ENCODE results near the gene RXRA.

DNA sequence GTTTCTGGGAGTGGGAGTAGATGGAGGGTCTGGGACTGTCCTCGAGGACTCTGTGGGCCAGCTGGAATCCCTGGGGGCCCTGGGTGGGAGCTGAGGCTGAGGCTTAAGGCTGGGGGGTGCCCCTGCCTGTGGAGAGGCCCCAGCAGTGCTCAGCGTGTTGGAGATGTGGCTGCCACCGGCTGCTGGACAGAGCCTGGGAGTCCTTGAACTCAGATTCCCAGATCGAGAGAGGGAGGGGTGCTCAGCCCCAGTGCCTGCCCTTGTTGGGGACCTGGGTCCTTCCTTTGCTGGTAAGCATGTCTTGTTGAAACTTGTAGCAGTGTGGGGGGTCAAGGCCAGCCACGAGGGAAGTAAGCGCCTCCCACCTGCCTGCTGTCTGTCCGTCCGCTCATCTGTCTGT is 10.7 kb downstream of the RXRA start:
- TF ChIP-seq, protein P1, sequence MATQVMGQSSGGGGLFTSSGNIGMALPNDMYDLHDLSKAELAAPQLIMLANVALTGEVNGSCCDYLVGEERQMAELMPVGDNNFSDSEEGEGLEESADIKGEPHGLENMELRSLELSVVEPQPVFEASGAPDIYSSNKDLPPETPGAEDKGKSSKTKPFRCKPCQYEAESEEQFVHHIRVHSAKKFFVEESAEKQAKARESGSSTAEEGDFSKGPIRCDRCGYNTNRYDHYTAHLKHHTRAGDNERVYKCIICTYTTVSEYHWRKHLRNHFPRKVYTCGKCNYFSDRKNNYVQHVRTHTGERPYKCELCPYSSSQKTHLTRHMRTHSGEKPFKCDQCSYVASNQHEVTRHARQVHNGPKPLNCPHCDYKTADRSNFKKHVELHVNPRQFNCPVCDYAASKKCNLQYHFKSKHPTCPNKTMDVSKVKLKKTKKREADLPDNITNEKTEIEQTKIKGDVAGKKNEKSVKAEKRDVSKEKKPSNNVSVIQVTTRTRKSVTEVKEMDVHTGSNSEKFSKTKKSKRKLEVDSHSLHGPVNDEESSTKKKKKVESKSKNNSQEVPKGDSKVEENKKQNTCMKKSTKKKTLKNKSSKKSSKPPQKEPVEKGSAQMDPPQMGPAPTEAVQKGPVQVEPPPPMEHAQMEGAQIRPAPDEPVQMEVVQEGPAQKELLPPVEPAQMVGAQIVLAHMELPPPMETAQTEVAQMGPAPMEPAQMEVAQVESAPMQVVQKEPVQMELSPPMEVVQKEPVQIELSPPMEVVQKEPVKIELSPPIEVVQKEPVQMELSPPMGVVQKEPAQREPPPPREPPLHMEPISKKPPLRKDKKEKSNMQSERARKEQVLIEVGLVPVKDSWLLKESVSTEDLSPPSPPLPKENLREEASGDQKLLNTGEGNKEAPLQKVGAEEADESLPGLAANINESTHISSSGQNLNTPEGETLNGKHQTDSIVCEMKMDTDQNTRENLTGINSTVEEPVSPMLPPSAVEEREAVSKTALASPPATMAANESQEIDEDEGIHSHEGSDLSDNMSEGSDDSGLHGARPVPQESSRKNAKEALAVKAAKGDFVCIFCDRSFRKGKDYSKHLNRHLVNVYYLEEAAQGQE (IDR thresholded peaks at IDR 0.05; ENCODE audit: borderline replicate concordance), result no peak
- TF ChIP-seq, protein P2, sequence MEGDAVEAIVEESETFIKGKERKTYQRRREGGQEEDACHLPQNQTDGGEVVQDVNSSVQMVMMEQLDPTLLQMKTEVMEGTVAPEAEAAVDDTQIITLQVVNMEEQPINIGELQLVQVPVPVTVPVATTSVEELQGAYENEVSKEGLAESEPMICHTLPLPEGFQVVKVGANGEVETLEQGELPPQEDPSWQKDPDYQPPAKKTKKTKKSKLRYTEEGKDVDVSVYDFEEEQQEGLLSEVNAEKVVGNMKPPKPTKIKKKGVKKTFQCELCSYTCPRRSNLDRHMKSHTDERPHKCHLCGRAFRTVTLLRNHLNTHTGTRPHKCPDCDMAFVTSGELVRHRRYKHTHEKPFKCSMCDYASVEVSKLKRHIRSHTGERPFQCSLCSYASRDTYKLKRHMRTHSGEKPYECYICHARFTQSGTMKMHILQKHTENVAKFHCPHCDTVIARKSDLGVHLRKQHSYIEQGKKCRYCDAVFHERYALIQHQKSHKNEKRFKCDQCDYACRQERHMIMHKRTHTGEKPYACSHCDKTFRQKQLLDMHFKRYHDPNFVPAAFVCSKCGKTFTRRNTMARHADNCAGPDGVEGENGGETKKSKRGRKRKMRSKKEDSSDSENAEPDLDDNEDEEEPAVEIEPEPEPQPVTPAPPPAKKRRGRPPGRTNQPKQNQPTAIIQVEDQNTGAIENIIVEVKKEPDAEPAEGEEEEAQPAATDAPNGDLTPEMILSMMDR (IDR thresholded peaks at IDR 0.05; ENCODE audit: poor library complexity, severe bottlenecking), result no peak
